Measurements from ENCODE around the gene MEI1.
"Not testable (repeated sequence)": the region's sequence is repeated elsewhere in the genome, so short reads cannot be mapped to it uniquely, and the experiment has no call there.

The MEI1 gene

DNA sequence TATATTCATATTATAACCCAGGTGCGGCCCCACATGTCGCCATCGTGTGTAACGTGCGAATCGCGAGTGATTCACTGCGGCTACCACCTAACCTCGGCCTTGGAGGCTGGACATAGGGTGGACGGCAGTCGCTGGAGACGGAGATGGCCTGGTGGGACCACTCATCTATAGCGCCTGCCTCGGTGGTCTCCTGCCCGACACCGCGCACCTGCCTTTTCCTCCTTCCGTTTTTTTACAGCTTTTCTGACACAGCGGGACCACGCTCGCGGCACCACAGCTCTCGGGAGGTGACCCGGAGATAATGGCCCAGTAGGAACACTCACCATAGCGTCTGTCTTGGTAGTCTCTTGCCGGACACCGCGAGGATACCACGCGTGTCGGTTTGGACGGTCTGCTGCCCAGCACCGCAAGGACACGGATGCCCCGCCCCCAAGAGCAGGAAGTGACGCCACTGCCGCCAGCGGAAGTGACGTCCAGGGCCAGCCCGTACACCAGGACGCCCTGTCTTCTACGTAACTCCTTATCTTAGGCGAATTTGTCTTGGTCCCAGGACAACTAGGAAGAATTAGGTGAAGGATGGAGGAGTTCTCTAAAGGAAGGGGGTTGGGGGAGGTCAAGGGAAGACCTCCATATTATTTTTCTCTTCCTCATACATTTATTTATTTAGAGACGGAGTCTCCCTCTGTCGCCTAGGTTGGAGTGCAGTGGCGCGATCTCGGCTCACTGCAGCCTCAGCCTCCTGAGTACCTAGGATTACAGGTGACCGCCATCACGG lies 17.1 kb upstream of the MEI1 start:
- Histone ChIP-seq H3K27ac (peak overlapping the region; percentile 73), H4K20me1 (peaks cover 100% of the 10 kb centered on the region), H3K36me3 (peaks cover 69% of the 10 kb centered on the region), H3K9me3 (no peaks in the 10 kb centered on the region; the same call in 1 of the 2 replicates), H3K27me3 (no peaks in the 10 kb centered on the region), H3K4me3 (peak overlapping the region; percentile 75), H3K9ac (peak overlapping the region; percentile 79), H3K4me2 (peak overlapping the region; percentile 75), H3K4me1 (peaks cover 42% of the 10 kb centered on the region)
- no peak for TF ChIP-seq Cebpa-rat (IDR thresholded peaks at IDR 0.05)

DNA sequence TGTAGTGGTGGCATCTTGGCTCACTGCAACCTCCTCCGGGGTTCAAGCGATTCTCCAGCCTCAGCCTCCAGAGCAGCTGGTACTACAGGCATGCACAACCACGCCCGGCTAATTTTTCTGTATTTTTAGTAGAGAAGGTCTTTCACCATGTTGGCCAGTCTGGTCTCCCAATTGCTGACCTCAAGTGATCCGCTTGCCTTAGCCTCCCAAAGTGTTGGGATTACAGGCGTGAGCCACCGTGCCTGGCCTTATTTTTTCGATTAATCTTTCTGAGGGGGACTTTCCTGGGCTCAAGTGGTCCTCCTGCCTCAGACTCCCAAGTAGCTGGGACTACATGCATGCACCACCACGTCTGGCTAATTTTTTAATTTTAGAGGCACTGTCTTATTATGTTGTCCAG lies 16.3 kb upstream of the MEI1 start:
- TF ChIP-seq Cebpa-rat (IDR thresholded peaks at IDR 0.05): no peak
- peak overlapping the region; percentile 73 for H3K27ac ChIP-seq
- H3K27me3 ChIP-seq: no peaks in the 10 kb centered on the region
- peak overlapping the region; percentile 75 for H3K4me3 ChIP-seq
- peaks cover 61% of the 10 kb centered on the region for H3K36me3 ChIP-seq
- H4K20me1 ChIP-seq: peaks cover 97% of the 10 kb centered on the region
- peaks cover 43% of the 10 kb centered on the region for H3K4me1 ChIP-seq
- no peaks in the 10 kb centered on the region; the same call in 1 of the 2 replicates for H3K9me3 ChIP-seq
- peak overlapping the region; percentile 75 for H3K4me2 ChIP-seq
- peak overlapping the region; percentile 79 for H3K9ac ChIP-seq

DNA sequence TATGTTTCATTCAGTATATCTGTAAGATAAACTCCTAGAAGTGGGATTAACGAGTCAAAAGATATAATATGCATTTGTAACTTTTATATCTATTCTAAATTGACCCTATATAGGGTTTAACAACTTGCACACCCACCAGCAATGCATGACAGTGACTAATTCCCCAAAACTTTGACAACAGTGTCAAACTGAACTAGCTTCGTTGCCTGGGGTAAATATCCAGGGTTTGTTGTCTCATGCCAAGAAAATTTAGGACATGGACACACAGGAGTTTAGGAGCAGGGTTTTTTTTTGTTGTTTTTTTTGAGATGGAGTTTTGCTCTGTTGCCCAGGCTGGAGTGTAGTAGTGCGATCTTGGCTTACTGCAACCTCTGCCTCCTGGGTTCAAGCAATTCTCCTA lies 15.7 kb upstream of the MEI1 start:
- Histone ChIP-seq H3K9me3 (no peaks in the 10 kb centered on the region; the same call in 1 of the 2 replicates), H3K9ac (no peak overlapping the region), H3K36me3 (peaks cover 56% of the 10 kb centered on the region), H3K27me3 (no peaks in the 10 kb centered on the region), H3K4me3 (no peak overlapping the region), H4K20me1 (peaks cover 91% of the 10 kb centered on the region), H3K4me2 (no peak overlapping the region), H3K27ac (no peak overlapping the region), H3K4me1 (peaks cover 37% of the 10 kb centered on the region)
- TF ChIP-seq Cebpa-rat (IDR thresholded peaks at IDR 0.05): no peak

DNA sequence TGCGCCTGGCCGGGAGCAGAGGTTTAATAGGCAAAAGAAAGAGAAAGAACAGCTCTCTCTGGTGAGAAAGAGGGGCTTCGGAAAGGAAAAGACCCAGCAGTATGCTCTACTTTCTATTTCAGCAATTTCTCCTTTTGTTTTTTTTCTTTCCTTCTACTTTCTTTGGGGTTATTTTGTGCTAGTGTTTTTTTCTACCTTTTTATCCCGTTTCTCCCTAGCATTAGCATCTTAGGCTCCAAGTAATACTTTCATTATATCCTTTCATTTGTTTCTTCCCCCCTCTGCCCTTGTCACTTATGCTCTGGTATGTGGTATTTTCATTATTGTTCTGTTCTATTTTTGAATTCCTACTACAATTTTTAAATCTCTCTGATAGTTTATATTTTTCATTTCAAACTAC lies 15.1 kb upstream of the MEI1 start:
- no peak overlapping the region for H3K4me2 ChIP-seq
- no peak overlapping the region for H3K27ac ChIP-seq
- no peaks in the 10 kb centered on the region; the same call in 1 of the 2 replicates for H3K9me3 ChIP-seq
- peaks cover 86% of the 10 kb centered on the region for H4K20me1 ChIP-seq
- H3K36me3 ChIP-seq: peaks cover 50% of the 10 kb centered on the region
- no peak overlapping the region for H3K9ac ChIP-seq
- H3K27me3 ChIP-seq: no peaks in the 10 kb centered on the region
- peaks cover 36% of the 10 kb centered on the region for H3K4me1 ChIP-seq
- no peak for TF ChIP-seq Cebpa-rat (IDR thresholded peaks at IDR 0.05)
- no peak overlapping the region for H3K4me3 ChIP-seq

DNA sequence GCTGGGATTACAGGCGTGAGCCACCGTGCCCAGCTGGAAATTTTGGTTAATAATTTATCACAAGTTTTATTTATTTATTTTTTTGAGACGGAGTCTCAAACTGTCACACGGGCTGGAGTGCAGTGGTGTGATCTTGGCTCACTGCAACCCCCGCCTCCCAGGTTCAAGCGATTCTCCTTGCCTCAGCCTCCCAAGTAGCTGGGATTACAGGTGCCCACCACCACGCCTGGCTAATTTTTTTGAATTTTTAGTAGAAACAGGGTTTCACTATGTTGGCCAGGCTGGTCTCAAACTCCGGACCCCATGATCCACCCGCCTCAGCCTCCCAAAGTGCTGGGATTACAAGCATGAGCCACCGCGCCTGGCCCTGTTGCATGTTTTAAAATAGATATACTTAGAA lies 12.4 kb upstream of the MEI1 start:
- Histone ChIP-seq H3K9ac (peak overlapping the region; percentile 94), H3K4me1 (peaks cover 48% of the 10 kb centered on the region), H4K20me1 (peaks cover 59% of the 10 kb centered on the region), H3K27ac (peak overlapping the region; percentile 95), H3K36me3 (peaks cover 25% of the 10 kb centered on the region), H3K4me2 (peak overlapping the region; percentile 91), H3K4me3 (peak overlapping the region; percentile 75)
- H3K27me3 ChIP-seq, H3K9me3 ChIP-seq: not testable (repeated sequence)

DNA sequence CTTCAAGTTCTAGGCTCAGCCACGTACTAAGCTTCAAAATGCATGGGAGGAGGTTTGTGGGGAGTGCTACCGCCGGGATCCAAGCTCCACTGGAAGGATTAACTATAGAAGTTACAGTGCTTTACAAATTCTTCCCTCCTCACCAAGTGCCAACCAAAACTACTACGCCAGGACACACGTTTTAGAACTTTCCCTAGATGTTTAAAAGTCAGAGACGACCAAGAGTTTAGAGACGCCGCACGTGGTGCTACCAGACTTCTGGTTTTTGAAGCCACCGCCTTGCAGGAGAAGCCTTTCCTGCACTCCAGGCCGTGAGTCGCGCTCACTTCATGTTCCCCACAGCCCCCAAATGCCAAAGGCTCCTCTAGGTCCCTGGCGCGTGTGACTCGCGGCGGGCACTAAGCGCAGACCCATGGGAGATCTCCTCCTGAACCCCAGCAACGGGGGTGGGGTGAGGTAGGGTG lies 11.4 kb upstream of the MEI1 start:
- Histone ChIP-seq H3K9me3 (no peaks in the 10 kb centered on the region; the same call in 1 of the 2 replicates), H3K27me3 (no peaks in the 10 kb centered on the region), H3K9ac (peak overlapping the region; percentile 94), H4K20me1 (peaks cover 48% of the 10 kb centered on the region), H3K4me2 (peak overlapping the region; percentile 91), H3K4me1 (peaks cover 44% of the 10 kb centered on the region), H3K36me3 (peaks cover 14% of the 10 kb centered on the region), H3K4me3 (peak overlapping the region; percentile 75), H3K27ac (peak overlapping the region; percentile 95)
- TF ChIP-seq Cebpa-rat (IDR thresholded peaks at IDR 0.05): no peak

DNA sequence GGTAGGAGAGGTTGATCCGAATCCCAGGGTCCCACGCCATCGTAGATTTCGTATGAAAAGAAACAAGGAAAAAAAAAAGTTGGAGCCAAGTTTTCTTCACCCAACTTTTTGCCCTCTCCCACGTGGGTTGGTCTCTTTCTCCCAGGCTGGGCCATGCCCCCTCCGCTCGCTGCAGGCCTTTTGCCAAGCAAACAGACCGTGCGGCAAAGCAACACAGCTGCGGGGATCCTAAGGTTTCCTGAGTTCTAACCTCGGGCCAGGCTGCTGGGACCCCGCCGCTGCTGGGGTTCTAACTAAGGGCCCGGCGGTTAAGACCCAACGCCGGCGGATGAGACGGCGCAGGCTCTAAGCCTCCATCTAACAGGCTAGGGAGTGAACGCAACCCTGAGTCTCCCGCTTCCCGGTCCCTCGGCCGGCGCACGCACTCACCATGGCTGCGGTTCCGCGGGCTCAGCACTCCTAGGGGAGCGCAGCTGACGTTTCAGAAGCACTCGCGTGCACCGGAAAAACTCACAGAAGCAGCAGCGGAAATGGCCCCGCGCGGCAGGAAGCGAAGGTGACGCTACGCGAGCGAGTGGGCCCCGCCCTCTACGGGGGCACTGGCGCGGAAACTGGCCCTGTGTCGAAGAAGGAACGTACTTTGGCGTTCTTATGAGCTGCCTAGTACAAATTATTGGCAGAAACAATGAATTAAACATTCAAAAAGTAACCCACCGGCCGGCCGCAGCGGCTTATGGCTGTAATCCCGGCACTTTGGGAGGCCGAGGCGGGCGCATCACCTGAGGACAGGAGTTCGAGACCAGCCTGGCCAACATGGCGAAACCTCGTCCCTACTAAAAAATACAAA lies 10.7 kb upstream of the MEI1 start, which contains the start of gene SNU13:
Gene SNU13, minus strand, starts transcription at position 503 of the 847 bp plus-strand sequence. Its CDS starts 71 bp downstream, at position 432.
- H3K27me3 ChIP-seq: no peaks in the 10 kb centered on the region
- peaks cover 42% of the 10 kb centered on the region; the same call in 1 of the 2 replicates for H4K20me1 ChIP-seq
- TF ChIP-seq Cebpa-rat (IDR thresholded peaks at IDR 0.05): no peak
- H3K4me2 ChIP-seq: peak within 1 kb of the TSS; percentile 91
- H3K4me1 ChIP-seq: peaks cover 39% of the 10 kb centered on the region
- peak within 1 kb of the TSS; percentile 94 for H3K9ac ChIP-seq
- H3K9me3 ChIP-seq: no peaks in the 10 kb centered on the region; the same call in 1 of the 2 replicates
- H3K27ac ChIP-seq: peak within 1 kb of the TSS; percentile 95
- peak within 1 kb of the TSS; percentile 75 for H3K4me3 ChIP-seq
- peaks cover 10% of the 10 kb centered on the region for H3K36me3 ChIP-seq

DNA sequence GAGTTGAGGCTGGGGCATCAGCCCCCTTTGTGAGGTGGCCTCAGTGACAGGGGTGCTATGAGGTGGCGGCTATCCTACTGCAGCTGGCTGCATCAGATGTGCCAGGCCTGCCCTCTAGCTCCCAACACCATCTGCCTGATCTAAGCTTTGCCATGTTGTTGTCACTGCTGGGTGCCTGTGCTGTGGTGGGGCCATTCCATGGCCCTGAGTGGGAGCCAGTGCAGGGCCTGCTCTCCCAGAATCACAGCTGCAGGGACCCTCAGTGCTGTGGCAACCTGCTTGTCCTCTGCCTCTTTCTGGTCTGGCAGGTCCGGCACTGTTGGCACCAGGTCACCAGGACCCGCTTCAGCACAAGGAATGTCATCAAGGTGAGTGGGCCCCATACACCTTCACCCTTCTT lies 8.8 kb upstream of the MEI1 start:
- H3K9me3 ChIP-seq: no peaks in the 10 kb centered on the region
- H3K4me2 ChIP-seq: peak overlapping the region; percentile 2; the same call in 1 of the 2 replicates
- H3K4me3 ChIP-seq: no peak overlapping the region
- peaks cover 41% of the 10 kb centered on the region for H3K4me1 ChIP-seq
- peak overlapping the region; percentile 29 for H3K27ac ChIP-seq
- no peaks in the 10 kb centered on the region for H3K27me3 ChIP-seq
- no peak overlapping the region; the same call in 1 of the 2 replicates for H3K9ac ChIP-seq
- H4K20me1 ChIP-seq: peaks cover 23% of the 10 kb centered on the region; the same call in 1 of the 2 replicates
- H3K36me3 ChIP-seq: no peaks in the 10 kb centered on the region; the same call in 1 of the 2 replicates
- TF ChIP-seq Cebpa-rat (IDR thresholded peaks at IDR 0.05): no peak

DNA sequence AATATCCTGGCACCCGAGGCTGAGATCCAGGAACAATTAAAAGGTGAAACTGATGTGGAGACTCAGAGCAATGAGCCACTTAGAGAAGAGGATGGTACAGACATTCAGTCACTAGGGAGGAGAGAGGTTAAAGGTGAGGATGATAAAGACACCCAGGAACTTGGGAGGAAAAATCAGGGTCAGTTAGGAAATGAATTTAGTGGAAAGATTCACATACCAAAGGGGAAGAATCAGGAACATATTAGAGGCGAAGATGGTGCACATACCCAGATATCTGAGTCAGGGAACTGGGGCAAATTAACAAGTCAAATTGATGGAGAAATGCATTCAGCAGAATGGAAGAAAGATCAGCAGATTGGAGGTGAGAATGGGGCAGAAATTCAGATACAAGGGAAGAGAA lies 4.1 kb upstream of the MEI1 start:
- H3K4me3 ChIP-seq: no peak overlapping the region
- H3K27me3 ChIP-seq: no peaks in the 10 kb centered on the region
- no peak for TF ChIP-seq Cebpa-rat (IDR thresholded peaks at IDR 0.05)
- H4K20me1 ChIP-seq: no peaks in the 10 kb centered on the region
- H3K4me1 ChIP-seq: peaks cover 41% of the 10 kb centered on the region
- H3K27ac ChIP-seq: no peak overlapping the region
- no peaks in the 10 kb centered on the region; the same call in 1 of the 2 replicates for H3K36me3 ChIP-seq
- no peak overlapping the region for H3K4me2 ChIP-seq
- H3K9me3 ChIP-seq: no peaks in the 10 kb centered on the region
- no peak overlapping the region for H3K9ac ChIP-seq
